Spleen (tissue), 7 donors: ENCODE measurements around the gene IL24.

ENCODE experiments used
- CTCF ChIP-seq, 11 experiments: fragments of 200-600 bp in 7 of 11; fragments of 450-650 bp in 4 of 11; sonication (generic) in 4 of 11; IDR thresholded peaks in 8 of 11; conservative IDR thresholded peaks in 3 of 11; 1 replicate in 7 of 11; 2 replicates in 4 of 11; pipeline versions ENCODE4 v1.4.0 to v1.8.0; 2016 to 2021; ENCODE audit warnings: antibody characterized with exemption in 11 of 11, inconsistent platforms in 4 of 11, mild to moderate bottlenecking in 1 of 11
- POLR2AphosphoS5 ChIP-seq, 3 donors: sonication (generic); formaldehyde crosslinking; IDR thresholded peaks; one replicate each; pipeline ENCODE4 v1.5.1; 2017; ENCODE audit warnings: antibody characterized with exemption in 3 of 3
- donor health status: DM: no; HTN: no; CAD: no; lungs with moderate emphysema.
- donor health status: DM: no; HTN: no; CAD: no.
- donor health status: DM: no; HTN: no; CAD: no.

- TF ChIP-seq POLR2AphosphoS5 (IDR thresholded peaks at IDR 0.05): no peak
- TF ChIP-seq CTCF (IDR thresholded peaks at IDR 0.05 in 8 of 11, conservative IDR thresholded peaks at IDR 0.05 in 3 of 11): no peak
Measured at GRCh38 chr1:206949641-206950040, 52.4 kb downstream of the IL24 start.
